Tibial artery (tissue), 4 donors: Measurements from ENCODE around the gene MAEA.
"Not testable (repeated sequence)": the region's sequence is repeated elsewhere in the genome, so short reads cannot be mapped to it uniquely, and the experiment has no call there.

ENCODE experiments used
- DNase-seq, 2 donors: peaks; one replicate each; pipeline ENCODE4 v3.0.0-alpha.2; 2019
- H3K27ac ChIP-seq, 2 donors: fragments of 200-600 bp; sonication (generic) in 1 of 2; 1 replicate in 1 of 2; 2 replicates in 1 of 2; pipeline ENCODE4 v1.5.1; 2018 to 2019; ENCODE audit warnings: mild to moderate bottlenecking in 1 of 2
- H3K27me3 ChIP-seq, 2 donors: fragments of 200-600 bp; sonication (generic) in 1 of 2; one replicate each; pipeline versions ENCODE4 v1.5.1 to v1.6.0; 2016 to 2019
- H3K36me3 ChIP-seq, 3 donors: fragments of 200-600 bp; sonication (generic) in 2 of 3; one replicate each; pipeline ENCODE4 v1.5.1; 2016 to 2019; ENCODE audit warnings: mild to moderate bottlenecking in 2 of 3
- H3K4me1 ChIP-seq, 4 donors: fragments of 200-600 bp; sonication (generic) in 2 of 4; 1 replicate in 3 of 4; 2 replicates in 1 of 4; pipeline ENCODE4 v1.5.1; 2016 to 2019
- H3K4me3 ChIP-seq, 2 donors: fragments of 200-600 bp; sonication (generic) in 1 of 2; 1 replicate in 1 of 2; 2 replicates in 1 of 2; pipeline ENCODE4 v1.5.1; 2018 to 2019; ENCODE audit warnings: mild to moderate bottlenecking in 2 of 2
- H3K9me3 ChIP-seq, 3 donors: fragments of 200-600 bp; sonication (generic) in 1 of 3; one replicate each; pipeline ENCODE4 v1.5.1; 2016 to 2019
- intact Hi-C: fragments of 100-400 bp; cut with DNase I; formaldehyde crosslinking; loops from one replicate; pipeline ENCODE4 v1.15.0; 2023; ENCODE audit warnings: low total_unique reads
- TF ChIP-seq, protein P1 (sequence below), 2 experiments: fragments of 200-600 bp in 1 of 2; fragments of 450-650 bp in 1 of 2; IDR thresholded peaks; one replicate each; pipeline ENCODE4 v1.5.1; 2017 to 2019; ENCODE audit warnings: antibody characterized with exemption in 2 of 2, mild to moderate bottlenecking in 1 of 2, moderate library complexity in 1 of 2

The MAEA gene

DNA sequence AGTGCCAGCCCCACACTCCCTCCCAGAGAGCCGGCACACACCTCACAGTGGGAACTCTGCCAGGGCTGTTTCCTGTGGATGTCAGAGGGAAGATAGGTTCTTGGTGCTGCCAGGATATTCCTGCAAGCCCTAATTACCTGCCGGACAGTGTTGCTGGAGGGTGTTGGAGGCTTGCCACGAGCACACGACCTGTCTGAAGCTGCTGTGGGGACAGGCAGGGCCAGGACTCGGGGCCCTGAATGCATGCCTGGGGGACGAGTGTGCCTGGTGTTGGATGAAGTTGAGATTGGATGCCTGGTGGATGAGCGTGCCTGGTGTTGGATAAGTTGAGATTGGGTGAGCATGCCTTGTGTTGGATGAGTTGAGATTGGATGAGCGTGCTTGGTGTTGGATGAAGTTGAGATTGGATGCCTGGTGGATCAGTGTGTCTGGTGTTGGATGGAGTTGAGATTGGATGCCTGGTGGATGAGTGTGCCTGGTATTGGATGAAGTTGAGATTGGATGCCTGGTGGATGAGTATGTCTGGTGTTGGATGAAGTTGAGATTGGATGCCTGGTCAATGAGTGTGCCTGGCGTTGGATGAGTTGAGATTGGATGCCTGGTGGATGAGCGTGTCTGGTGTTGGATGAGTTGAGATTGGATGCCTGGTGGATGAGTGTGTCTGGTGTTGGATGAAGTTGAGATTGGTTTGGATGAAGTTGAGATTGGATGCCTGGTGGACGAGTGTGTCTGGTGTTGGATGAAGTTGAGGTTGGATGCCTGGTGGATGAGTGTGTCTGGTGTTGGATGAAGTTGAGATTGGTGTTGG, 34.1 kb downstream of the MAEA start:
- H3K36me3 ChIP-seq = peaks cover 22 to 70% (median 69%) of the 10 kb centered on the region in 3 donors
- intact Hi-C loops = no loop called here
- peaks cover 0 to 10% (median 5%) of the 10 kb centered on the region in 4 donors for H3K4me1 ChIP-seq
- no peaks in the 10 kb centered on the region for H3K27me3 ChIP-seq
- DNase-seq = no peak
- peak overlapping the region in 1 of 2 donors; percentile 27 for H3K27ac ChIP-seq
- TF ChIP-seq, protein P1, sequence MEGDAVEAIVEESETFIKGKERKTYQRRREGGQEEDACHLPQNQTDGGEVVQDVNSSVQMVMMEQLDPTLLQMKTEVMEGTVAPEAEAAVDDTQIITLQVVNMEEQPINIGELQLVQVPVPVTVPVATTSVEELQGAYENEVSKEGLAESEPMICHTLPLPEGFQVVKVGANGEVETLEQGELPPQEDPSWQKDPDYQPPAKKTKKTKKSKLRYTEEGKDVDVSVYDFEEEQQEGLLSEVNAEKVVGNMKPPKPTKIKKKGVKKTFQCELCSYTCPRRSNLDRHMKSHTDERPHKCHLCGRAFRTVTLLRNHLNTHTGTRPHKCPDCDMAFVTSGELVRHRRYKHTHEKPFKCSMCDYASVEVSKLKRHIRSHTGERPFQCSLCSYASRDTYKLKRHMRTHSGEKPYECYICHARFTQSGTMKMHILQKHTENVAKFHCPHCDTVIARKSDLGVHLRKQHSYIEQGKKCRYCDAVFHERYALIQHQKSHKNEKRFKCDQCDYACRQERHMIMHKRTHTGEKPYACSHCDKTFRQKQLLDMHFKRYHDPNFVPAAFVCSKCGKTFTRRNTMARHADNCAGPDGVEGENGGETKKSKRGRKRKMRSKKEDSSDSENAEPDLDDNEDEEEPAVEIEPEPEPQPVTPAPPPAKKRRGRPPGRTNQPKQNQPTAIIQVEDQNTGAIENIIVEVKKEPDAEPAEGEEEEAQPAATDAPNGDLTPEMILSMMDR (IDR thresholded peaks at IDR 0.05) = no peak
- no peak overlapping the region for H3K4me3 ChIP-seq
- no peaks in the 10 kb centered on the region for H3K9me3 ChIP-seq

DNA sequence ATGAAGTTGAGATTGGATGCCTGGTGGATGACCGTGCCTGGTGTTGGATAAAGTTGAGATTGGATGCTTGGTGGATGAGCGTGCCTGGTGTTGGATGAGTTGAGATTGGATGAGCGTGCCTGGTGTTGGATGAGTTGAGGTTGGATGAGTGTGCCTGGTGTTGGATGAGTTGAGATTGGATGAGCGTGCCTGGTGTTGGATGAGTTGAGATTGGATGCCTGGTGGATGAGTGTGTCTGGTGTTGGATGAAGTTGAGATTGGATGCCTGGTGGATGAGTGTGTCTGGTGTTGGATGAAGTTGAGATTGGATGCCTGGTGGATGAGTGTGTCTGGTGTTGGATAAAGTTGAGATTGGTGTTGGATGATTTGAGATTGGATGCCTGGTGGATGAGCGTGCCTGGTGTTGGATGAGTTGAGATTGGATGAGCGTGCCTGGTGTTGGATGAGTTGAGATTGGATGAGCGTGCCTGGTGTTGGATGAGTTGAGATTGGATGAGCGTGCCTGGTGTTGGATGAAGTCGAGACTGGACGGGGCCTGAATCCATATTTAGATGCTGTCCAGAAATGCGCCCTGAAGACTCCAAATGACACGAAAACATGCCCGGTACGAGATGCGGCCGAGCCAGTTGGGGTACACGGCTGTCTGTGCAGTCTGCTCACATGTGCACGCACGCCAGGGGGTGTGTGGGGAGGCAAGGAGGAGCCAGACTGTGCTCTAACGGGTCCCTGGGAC, 34.9 kb downstream of the MAEA start:
- intact Hi-C loops = not testable (repeated sequence)

DNA sequence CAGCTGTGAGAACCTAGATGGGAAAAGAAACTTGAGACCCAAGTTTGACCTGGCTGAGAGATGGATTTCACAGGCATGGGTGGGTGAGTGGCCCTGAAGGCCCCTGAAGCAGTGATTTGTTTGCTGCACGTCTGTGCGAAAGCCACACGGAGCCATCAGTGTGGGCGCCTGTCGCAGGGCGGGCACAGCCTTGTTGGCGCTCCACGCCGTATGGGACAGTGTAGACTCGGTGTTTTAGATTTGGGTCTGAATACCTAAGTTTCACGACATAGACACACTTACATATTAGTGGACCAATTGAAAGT, 35.4 kb downstream of the MAEA start:
- no peak overlapping the region for H3K27ac ChIP-seq
- no peak overlapping the region for H3K4me3 ChIP-seq
- DNase-seq = no peak
- H3K9me3 ChIP-seq = no peaks in the 10 kb centered on the region
- intact Hi-C loops = no loop called here
- H3K36me3 ChIP-seq = peaks cover 18 to 76% (median 75%) of the 10 kb centered on the region in 3 donors
- no peaks in the 10 kb centered on the region for H3K27me3 ChIP-seq
- TF ChIP-seq, protein P1 (IDR thresholded peaks at IDR 0.05) = no peak
- H3K4me1 ChIP-seq = peaks cover 0 to 10% (median 5%) of the 10 kb centered on the region in 4 donors

More for the DNA sequence above, 34.9 kb downstream of the MAEA start:
- not testable (repeated sequence) for H3K27me3 ChIP-seq, H3K4me3 ChIP-seq, DNase-seq, H3K27ac ChIP-seq, H3K9me3 ChIP-seq
- Histone ChIP-seq H3K4me1 (peaks cover 0 to 10% (median 5%) of the 10 kb centered on the region in 4 donors), H3K36me3 (peaks cover 18 to 70% (median 70%) of the 10 kb centered on the region in 3 donors)

DNA sequence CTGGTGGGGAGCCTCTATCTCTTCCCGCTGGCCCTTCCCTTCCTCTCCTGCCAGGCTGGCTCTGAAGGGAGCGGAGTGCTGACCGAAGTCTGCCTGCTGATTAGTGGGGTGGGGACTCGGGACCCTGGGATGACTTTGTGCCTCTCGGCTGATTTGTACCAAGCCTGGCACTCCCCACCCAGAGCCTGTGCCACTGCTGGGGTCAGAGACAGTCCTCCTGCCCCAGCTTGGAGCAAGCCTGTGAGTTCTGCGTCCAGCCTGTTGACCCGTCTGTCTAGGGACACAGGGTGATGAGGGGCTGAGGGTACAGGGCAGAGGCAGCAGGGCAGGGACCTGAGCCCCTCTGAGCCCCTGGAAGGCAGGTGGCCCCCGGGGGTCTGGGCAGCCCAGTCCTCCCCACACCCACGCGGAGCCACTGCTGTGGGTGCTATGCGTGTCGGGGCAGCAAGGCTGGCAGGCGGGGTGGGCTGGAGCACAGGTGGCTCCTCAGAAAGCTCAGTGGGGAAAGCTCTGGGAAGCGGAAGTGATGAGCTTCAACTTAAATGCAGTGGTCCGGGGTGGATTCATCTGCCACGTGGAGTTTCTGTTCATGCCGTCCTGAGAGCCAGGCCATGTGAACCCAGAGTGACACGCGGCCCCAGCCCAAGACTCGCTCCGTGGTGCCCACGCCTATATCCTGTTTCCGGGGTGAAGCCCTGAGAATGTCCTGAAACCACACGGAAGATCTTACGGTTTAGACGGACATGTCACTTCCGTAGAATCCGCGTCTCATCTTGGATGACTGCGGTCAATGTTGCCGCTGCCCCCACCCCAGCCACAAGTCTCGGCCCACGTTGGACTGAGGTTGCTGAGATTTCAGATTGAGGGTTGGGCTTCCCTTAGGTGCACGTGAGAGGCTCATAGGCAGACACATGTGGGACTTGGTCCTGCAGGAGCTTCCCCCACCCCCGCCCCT, 36.3 kb downstream of the MAEA start:
- H3K4me3 ChIP-seq = no peak overlapping the region
- no peaks in the 10 kb centered on the region for H3K27me3 ChIP-seq
- peaks cover 0 to 15% (median 5%) of the 10 kb centered on the region in 4 donors for H3K4me1 ChIP-seq
- intact Hi-C loops = no loop called here
- H3K9me3 ChIP-seq = no peaks in the 10 kb centered on the region
- no peak for DNase-seq
- H3K27ac ChIP-seq = no peak overlapping the region
- H3K36me3 ChIP-seq = peaks cover 18 to 80% (median 75%) of the 10 kb centered on the region in 3 donors
- TF ChIP-seq, protein P1 (IDR thresholded peaks at IDR 0.05) = no peak

DNA sequence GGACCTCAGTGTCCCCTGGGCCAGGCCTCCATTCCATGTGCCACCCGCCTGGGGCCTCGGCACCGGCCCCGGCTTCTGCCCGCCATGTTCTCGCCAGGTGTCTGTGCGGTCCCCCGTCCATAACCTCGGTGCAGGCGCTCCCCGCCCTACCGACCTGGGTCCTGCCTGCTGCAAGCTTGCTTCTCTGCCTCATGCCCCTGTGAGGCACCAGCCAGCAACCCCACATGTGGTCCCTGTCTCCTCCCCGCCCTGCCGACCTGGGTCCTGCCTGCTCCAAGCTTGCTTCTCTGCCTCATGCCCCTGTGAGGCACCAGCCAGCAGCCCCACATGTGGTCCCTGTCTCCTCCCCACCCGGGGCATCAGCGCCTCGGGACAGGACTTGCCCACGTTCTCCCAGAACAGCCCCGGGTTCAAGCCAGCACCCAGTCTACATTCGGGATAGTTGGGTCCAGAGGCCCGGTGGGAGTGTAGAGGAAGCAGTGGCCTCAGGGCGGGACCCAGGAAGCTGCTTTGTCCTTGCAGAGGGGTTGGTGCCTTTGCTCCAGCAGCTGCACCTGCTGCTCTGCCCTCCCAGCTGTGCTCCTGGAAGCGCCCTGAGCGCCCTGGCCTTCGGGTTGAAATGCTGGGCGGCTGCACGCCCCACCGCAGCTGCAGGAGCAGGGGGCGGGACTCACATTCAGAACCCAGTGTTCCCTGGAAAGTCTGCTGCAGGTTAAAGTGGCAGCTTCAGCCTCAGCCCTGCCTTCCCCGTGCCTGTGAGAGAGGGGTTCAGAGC, 37.2 kb downstream of the MAEA start:
- TF ChIP-seq, protein P1 (IDR thresholded peaks at IDR 0.05) = no peak
- H3K36me3 ChIP-seq = peaks cover 18 to 87% (median 82%) of the 10 kb centered on the region in 3 donors
- no peak for DNase-seq
- intact Hi-C loops = no loop called here
- no peaks in the 10 kb centered on the region for H3K9me3 ChIP-seq
- H3K27ac ChIP-seq = no peak overlapping the region
- H3K4me1 ChIP-seq = peaks cover 0 to 17% (median 5%) of the 10 kb centered on the region in 4 donors
- no peaks in the 10 kb centered on the region for H3K27me3 ChIP-seq
- H3K4me3 ChIP-seq = no peak overlapping the region
